ENCODE measurements around the gene SLC5A10.

DNA sequence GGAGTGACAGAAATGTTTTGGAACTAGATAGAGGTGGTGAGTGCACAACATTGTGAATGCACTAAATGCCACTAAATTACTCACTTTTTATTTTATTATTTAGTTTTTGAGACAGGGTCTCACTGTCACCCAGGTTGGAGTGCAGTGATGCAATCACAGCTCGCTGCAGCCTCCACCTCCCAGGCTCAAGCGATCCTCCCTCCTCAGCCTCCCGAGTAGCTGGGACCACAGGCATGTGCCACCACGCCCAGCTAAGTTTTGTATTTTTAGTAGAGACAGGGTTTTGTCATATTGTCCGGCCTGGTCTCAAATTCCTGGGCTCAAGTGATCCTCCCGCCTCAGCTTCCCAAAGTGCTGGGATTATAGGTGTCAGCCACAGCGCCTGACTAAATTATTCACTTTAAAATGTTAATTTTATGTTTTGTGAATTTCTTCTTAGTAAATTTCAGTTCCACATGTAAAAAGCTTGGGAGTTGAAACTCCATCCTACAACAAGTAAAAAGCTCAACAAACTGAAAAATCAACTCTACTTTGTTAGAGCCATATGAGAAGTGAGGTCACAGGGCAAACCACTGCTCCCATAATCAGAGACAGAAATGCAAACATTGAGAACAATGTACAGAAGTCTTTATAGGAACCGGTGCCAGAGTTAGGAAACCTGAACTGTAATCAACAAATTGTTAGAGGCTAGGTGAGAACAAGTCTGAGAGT, 13.8 kb upstream of the SLC5A10 start:
- TF ChIP-seq CTCF (conservative IDR thresholded peaks at IDR 0.05) (no peak), EZH2 (IDR thresholded peaks at IDR 0.05; ENCODE audit: low read depth) (no peak)
